K562 (cell line): ENCODE measurements around the gene EIF2S3. TPM values are rescaled to one million over a fixed set of nuclear protein-coding genes. Genes with fewer than 3 reads are reported as not detected.
A peak's percentile ranks its signal among the peaks of the same experiment; 100 is the strongest.

Source experiments
- ATAC-seq: fragments of 200-7000 bp; cut with Tn5 transposase; 3 replicates; pipeline ENCODE4 v1.9.1; 2020; ENCODE audit warnings: moderate library complexity
- BruUV-seq: library from RNA; stranded (reverse); fragments of 400-500 nt; replicated peaks from 2 replicates; lab custom pipeline; 2021; lab: Mats Ljungman, UMichigan
- CTCF ChIA-PET: fragments of 300-600 bp; formaldehyde crosslinking; extraction: SDS; loops from one replicate; lab custom pipeline; 2021; ENCODE audit warnings: low intra/inter-chr PET ratio; lab: Yijun Ruan, JAX
- POLR2A ChIA-PET: fragments of 300-600, 350-650 bp; sonication (Branson Sonifier 250); formaldehyde crosslinking; extraction: SDS; loops from one replicate; lab custom pipeline; 2021; ENCODE audit warnings: antibody characterized with exemption, inconsistent platforms; lab: Yijun Ruan, JAX
- DNase-seq, 4 experiments: peaks; one replicate each; pipeline versions ENCODE4 v3.0.0 to v3.0.0-alpha.2; 2011 to 2018; ENCODE audit warnings: low spot score in 3 of 4, mixed read lengths in 3 of 4; ENCODE audit errors: extremely low read depth in 1 of 4
- FAIRE-seq: peaks from 2 replicates; lab custom pipeline; 2011; peaks lifted over from hg19 to GRCh38; lab: Jason Lieb, UNC
- H2AFZ ChIP-seq: 2 replicates; pipeline ENCODE4 v1.6.0; 2011; ENCODE audit warnings: low read depth, low read length, control low read depth, inconsistent platforms
- H3K27ac ChIP-seq: fragments of 200-600 bp; 3 replicates; pipeline ENCODE4 v1.8.0; 2011; ENCODE audit warnings: low read depth, mild to moderate bottlenecking, control low read depth, inconsistent platforms, low read length, moderate library complexity, mixed read lengths; ENCODE audit errors: extremely low read depth
- H3K27me3 ChIP-seq, 2 experiments: fragments of 300-600 bp in 1 of 2; 2 replicates in 1 of 2; 3 replicates in 1 of 2; pipeline versions ENCODE4 v1.6.0 to v1.8.0; 2011; ENCODE audit warnings: inconsistent platforms in 2 of 2, low read length in 2 of 2, mild to moderate bottlenecking in 1 of 2, mixed read lengths in 1 of 2, moderate library complexity in 1 of 2; ENCODE audit not compliant: control insufficient read depth in 2 of 2, insufficient read depth in 2 of 2
- H3K36me3 ChIP-seq: fragments of 300-600 bp; 3 replicates; pipeline ENCODE4 v1.8.0; 2011; ENCODE audit warnings: mild to moderate bottlenecking, low read length, inconsistent platforms; ENCODE audit not compliant: control insufficient read depth, insufficient read depth
- H3K4me1 ChIP-seq, 2 experiments: fragments of 200-600 bp in 1 of 2; replicated peaks in 1 of 2; 2 replicates in 1 of 2; 3 replicates in 1 of 2; pipeline versions ENCODE4 v1.5.1 to v1.8.0; 2011; ENCODE audit warnings: inconsistent platforms in 2 of 2, low read length in 2 of 2, mild to moderate bottlenecking in 1 of 2, mixed read lengths in 1 of 2, moderate library complexity in 1 of 2; ENCODE audit not compliant: control insufficient read depth in 2 of 2, insufficient read depth in 2 of 2
- H3K4me2 ChIP-seq: 2 replicates; pipeline ENCODE4 v1.6.1; 2011; ENCODE audit warnings: low read length, control low read depth, inconsistent platforms, mixed read lengths; ENCODE audit not compliant: insufficient read depth
- H3K4me3 ChIP-seq: fragments of 200-600 bp; sonication (generic), shearing (Covaris generic); 2 replicates; pipeline ENCODE4 v1.5.1; 2016; ENCODE audit warnings: control low read depth, inconsistent platforms
- H3K79me2 ChIP-seq: fragments of 200-600 bp; 3 replicates; pipeline ENCODE4 v1.8.0; 2011; ENCODE audit warnings: low read length, inconsistent platforms; ENCODE audit not compliant: control insufficient read depth, insufficient read depth
- H3K9ac ChIP-seq, 2 experiments: 2 replicates each; pipeline versions ENCODE4 v1.6.0 to v1.6.1; 2011; ENCODE audit warnings: low read depth in 2 of 2, low read length in 2 of 2, control low read depth in 1 of 2, inconsistent platforms in 1 of 2, mild to moderate bottlenecking in 1 of 2, mixed read lengths in 1 of 2; ENCODE audit not compliant: insufficient read depth in 1 of 2
- H3K9me1 ChIP-seq: one replicate; pipeline ENCODE4 v1.6.0; 2011; ENCODE audit warnings: inconsistent platforms, mild to moderate bottlenecking, low read length, moderate library complexity; ENCODE audit not compliant: control insufficient read depth, insufficient read depth
- H3K9me3 ChIP-seq: replicated peaks from 2 replicates; pipeline ENCODE4 v1.5.1; 2011; ENCODE audit warnings: low read depth, low read length, inconsistent platforms; ENCODE audit not compliant: control insufficient read depth, insufficient read depth
- H4K20me1 ChIP-seq: replicated peaks from 2 replicates; pipeline ENCODE4 v1.6.1; 2011; ENCODE audit warnings: low read length, inconsistent platforms, mixed read lengths; ENCODE audit not compliant: control insufficient read depth, insufficient read depth
- C11orf30 ChIP-seq: fragments of 450-650 bp; IDR thresholded peaks from 2 replicates; pipeline ENCODE4 v1.6.1; 2016; ENCODE audit warnings: low read depth, mild to moderate bottlenecking
- FOXA3 ChIP-seq, 2 experiments: fragments of 450-650 bp in 1 of 2; sonication (generic) in 1 of 2; formaldehyde crosslinking; IDR thresholded peaks in 1 of 2; conservative IDR thresholded peaks in 1 of 2; 2 replicates each; pipeline versions ENCODE4 v1.4.0 to v1.8.0; 2020 to 2022; ENCODE audit warnings: mild to moderate bottlenecking in 2 of 2, missing genetic modification reagents in 1 of 2
- GTF2A2 ChIP-seq: IDR thresholded peaks from 2 replicates; pipeline ENCODE4 v1.6.1; 2016; ENCODE audit warnings: mild to moderate bottlenecking, missing genetic modification characterization, missing compliant biosample characterization
- HEY1 ChIP-seq: fragments of 250-450 bp; sonication (Bioruptor Pico); IDR thresholded peaks from 2 replicates; pipeline ENCODE4 v1.5.0; 2020; ENCODE audit warnings: mild to moderate bottlenecking, moderate library complexity, borderline replicate concordance
- HIVEP1 ChIP-seq: fragments of 250-450 bp; sonication (Bioruptor Pico); IDR thresholded peaks from 2 replicates; pipeline ENCODE4 v1.4.0; 2020; ENCODE audit warnings: mild to moderate bottlenecking
- PCBP2 ChIP-seq: fragments of 200-400 bp; formaldehyde crosslinking; IDR thresholded peaks from 2 replicates; pipeline ENCODE4 v1.6.1; 2018; ENCODE audit warnings: low read length, low read depth, mild to moderate bottlenecking, moderate library complexity; ENCODE audit not compliant: poor library complexity, severe bottlenecking
- POLR2AphosphoS5 ChIP-seq: IDR thresholded peaks from 2 replicates; pipeline ENCODE4 v1.6.1; 2011; ENCODE audit warnings: mild to moderate bottlenecking, low read depth, low read length, moderate library complexity; ENCODE audit not compliant: control insufficient read depth, insufficient read depth
- WGBS: fragments of 100-300 bp; shearing (Covaris generic); methylation state at CpG from one replicate; pipeline ENCODE4 v1.1.6; 2016; ENCODE audit warnings: low coverage, mixed read lengths; ENCODE audit not compliant: insufficient coverage; ENCODE audit errors: missing lambda C conversion rate; 5-methylcytosine and 5-hydroxymethylcytosine counted together
- in situ Hi-C: fragments of 300-500 bp; cut with MboI; formaldehyde crosslinking; loops from 4 replicates; pipeline ENCODE4 v1.15.0; 2018; ENCODE audit warnings: inconsistent platforms, mixed read lengths
- intact Hi-C: fragments of 100-400 bp; cut with micrococcal nuclease; formaldehyde crosslinking; loops from 2 replicates; pipeline ENCODE4 v1.14.2; 2022
- polyA plus RNA-seq, 8 experiments: library from polyadenylated mRNA; depleted of rRNA in 4 of 8; stranded (reverse) in 5 of 8; unstranded in 3 of 8; fragments of >200 nt; fragmentation: Nextera tagmentation in 2 of 8; fragmentation: Illumina TruSeq in 1 of 8; extraction: Ambion mirVana in 2 of 8; extraction: Trizol in 1 of 8; gene quantifications; 2 replicates each; pipeline versions ENCODE4 v1.2.1 to v1.2.3, GENCODE V29; 2011 to 2014; ENCODE audit warnings: inconsistent platforms in 1 of 8, missing spikeins in 1 of 8
- total RNA-seq, 7 experiments: library from RNA; depleted of rRNA in 6 of 7; stranded (reverse); fragments of >200 nt in 6 of 7; fragmentation: Illumina TruSeq in 2 of 7; extraction: Trizol in 2 of 7; gene quantifications; 2 replicates each; pipeline versions ENCODE4 v1.2.1 to v1.2.3, GENCODE V29; 2011 to 2021; ENCODE audit warnings: low replicate concordance in 1 of 7

EIF2S3 gene
- total and polyA plus RNA-seq, 9 of the 15 experiments (the other 6 are each of a cell fraction or from before 2014, with no cell fraction given), result 148 to 439 (median 275) TPM

GRCh38 chrX:24027086-24027485 lies 27.7 kb upstream of the EIF2S3 start, which contains the start of gene KLHL15:
TSS of gene KLHL15 (minus strand) at chrX:24027186. CDS start at chrX:24006693, 20,493 bp downstream.
- in situ Hi-C loops, result no loop called here
- Histone ChIP-seq H3K27ac (peak within 1 kb of the TSS; percentile 100), H3K27me3 (no peaks in the 10 kb centered on the region), H3K4me1 (peaks cover 9 to 15% of the 10 kb centered on the region in 2 experiments), H4K20me1 (0 out of 2 replicates have a peak, but pooled peaks cover 3% of the 10 kb centered on the region), H2AFZ (peak within 1 kb of the TSS; percentile 87), H3K79me2 (peaks cover 36% of the 10 kb centered on the region), H3K4me2 (peak within 1 kb of the TSS; percentile 99), H3K4me3 (peak within 1 kb of the TSS; percentile 99), H3K9ac (peak within 1 kb of the TSS; percentile 96 to 99; a peak in 3 of 4 replicates), H3K9me1 (no peaks in the 10 kb centered on the region), H3K9me3 (no peaks in the 10 kb centered on the region), H3K36me3 (peaks cover 6% of the 10 kb centered on the region; the same call in 1 of the 3 replicates)
- no TSS peak for BruUV-seq
- intact Hi-C loops, result no loop called here
- DNase-seq, result no peak
- CTCF ChIA-PET, result no interaction called here
- POLR2A ChIA-PET, result interaction anchor here (1.0 to 3.2 kb wide), 3 partner anchors 12 to 119 kb away, joined by 3 to 17 read pairs (median 3); partner anchors contain the start of genes APOO, CXorf58 and EIF2S3
- FAIRE-seq, result peak; percentile 49
- WGBS, result 75% methylated on average over 7 of the region's 7 CpGs
- no peak for ATAC-seq
- peak; percentile 50; the same call in 1 of the 2 replicates for TF ChIP-seq C11orf30
- no peak for TF ChIP-seq PCBP2
- no peak for TF ChIP-seq POLR2AphosphoS5
- no peak for TF ChIP-seq GTF2A2 (tag)

- no TSS peak for BruUV-seq
Observed at GRCh38 chrX:24027985-24028384, 26.8 kb upstream of the EIF2S3 start.

More at GRCh38 chrX:24027985-24028384, 26.8 kb upstream of the EIF2S3 start:
- ChIA-PET POLR2A (no interaction called here), CTCF (no interaction called here)
- H3K27me3 ChIP-seq, result no peaks in the 10 kb centered on the region
- H3K9me3 ChIP-seq, result no peaks in the 10 kb centered on the region
- no peak overlapping the region for H3K27ac ChIP-seq
- FAIRE-seq (no peak), ATAC-seq (no peak), DNase-seq (no peak)
- H2AFZ ChIP-seq, result no peak overlapping the region
- in situ Hi-C loops, result no loop called here
- no peaks in the 10 kb centered on the region for H3K36me3 ChIP-seq
- peaks cover 27% of the 10 kb centered on the region for H3K79me2 ChIP-seq
- no peak overlapping the region for H3K9ac ChIP-seq
- H3K4me1 ChIP-seq, result peaks cover 9 to 15% of the 10 kb centered on the region in 2 experiments
- no peak overlapping the region for H3K4me3 ChIP-seq
- H3K9me1 ChIP-seq, result no peaks in the 10 kb centered on the region
- intact Hi-C loops, result no loop called here
- no peak for TF ChIP-seq HIVEP1 (CRISPR knock-in tag)
- no peak for TF ChIP-seq HEY1 (CRISPR knock-in tag)
- TF ChIP-seq PCBP2, result no peak
- TF ChIP-seq FOXA3 (CRISPR knock-in tag; conservative IDR thresholded peaks at IDR 0.05 in 1 of 2, IDR thresholded peaks at IDR 0.05 in 1 of 2), result no peak
- 98% methylated on average over 5 of the region's 6 CpGs for WGBS
- H3K4me2 ChIP-seq, result no peak overlapping the region
- 0 out of 2 replicates have a peak, but pooled peaks cover 3% of the 10 kb centered on the region for H4K20me1 ChIP-seq
